Ammon's horn (tissue), 1 donor: ENCODE results near the gene BCAS1.

Source experiments
- DNase-seq: peaks from one replicate; pipeline ENCODE4 v3.0.0-alpha.2; 2016; ENCODE audit warnings: low spot score

The BCAS1 gene

DNA sequence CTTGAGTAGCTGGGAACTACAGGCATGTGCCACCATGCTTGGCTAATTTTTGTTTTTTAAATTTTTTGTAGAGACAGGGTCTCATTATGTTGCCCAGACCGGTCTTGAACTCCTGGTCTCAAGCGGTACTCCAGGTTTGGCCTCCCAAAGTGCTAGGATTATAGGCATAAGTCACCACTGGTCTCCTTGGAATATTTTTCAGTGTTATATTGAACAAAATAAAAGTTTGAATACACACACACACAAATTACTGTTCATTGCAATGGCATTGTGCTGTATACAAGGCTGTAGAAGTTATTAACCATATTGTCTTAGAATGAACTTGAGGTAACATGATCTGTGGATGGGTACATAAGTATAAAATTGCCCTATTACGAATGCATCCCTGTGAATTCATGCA is 166.1 kb downstream of the BCAS1 start:
- DNase-seq: no peak

- DNase-seq: no peak
These were observed 166.8 kb downstream of the BCAS1 start for GRCh38 chr20:53903652-53903987.

DNA sequence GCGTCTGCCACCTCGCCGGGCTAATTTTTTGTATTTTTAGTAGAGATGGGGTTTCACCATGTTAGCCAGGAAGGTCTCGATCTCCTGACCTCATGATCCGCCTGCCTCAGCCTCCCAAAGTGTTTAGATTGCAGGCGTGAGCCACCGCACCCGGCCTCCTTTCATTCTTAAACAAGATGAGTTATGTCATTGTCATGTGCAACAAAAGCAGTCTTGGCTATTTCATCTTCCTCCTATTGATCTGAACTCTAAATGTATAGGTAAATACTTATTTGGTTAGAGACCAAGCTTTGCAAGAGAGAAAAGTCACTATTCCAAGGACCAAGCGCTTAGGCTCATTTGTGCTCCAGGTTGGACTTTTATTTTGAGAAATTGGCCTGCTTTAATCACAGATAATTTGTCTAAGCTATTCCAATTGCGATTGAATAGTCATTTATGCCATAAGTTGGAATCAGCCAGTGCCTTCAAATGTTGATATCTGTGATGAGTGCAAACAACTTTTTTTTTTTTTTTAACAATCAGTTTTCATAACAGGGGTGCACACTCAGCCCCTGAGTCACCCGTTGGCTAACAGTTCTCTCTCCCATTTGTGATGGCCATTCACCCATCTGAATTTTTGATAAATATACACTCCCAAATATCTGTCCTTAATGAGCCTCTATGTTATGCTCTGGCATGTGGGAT is 167.3 kb downstream of the BCAS1 start:
- DNase-seq: no peak

DNA sequence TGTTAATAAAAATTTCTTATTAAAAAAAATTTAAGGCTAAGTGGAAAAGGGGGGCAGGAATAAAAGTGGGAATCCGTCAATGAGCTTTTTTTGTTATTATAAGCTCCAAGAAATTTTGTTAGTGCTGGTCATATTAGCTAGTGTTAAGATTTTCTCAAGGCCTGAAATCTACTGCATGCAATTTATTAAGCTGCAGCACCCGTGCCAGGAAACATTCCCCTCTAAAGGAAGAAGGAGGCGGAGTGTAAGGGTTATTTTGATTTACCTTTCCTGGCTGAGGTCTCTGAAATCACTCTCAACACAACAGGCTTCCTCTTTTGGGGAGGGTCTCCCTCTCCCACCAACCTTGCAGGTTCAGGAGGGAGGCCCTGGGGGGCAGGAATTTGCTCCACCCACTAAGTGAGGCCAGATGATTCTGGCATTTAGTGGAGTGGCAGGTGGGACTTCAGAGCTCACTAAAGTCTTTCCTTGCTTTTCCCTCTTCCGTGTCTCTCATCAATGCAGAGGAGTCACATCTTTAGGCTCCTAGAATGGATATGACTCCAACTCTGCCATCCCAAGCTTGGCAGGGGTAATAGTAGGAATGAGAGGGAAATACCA is 168.8 kb downstream of the BCAS1 start:
- no peak for DNase-seq

GRCh38 chr20:53901064-53901463 is 169.3 kb downstream of the BCAS1 start:
- no peak for DNase-seq

DNA sequence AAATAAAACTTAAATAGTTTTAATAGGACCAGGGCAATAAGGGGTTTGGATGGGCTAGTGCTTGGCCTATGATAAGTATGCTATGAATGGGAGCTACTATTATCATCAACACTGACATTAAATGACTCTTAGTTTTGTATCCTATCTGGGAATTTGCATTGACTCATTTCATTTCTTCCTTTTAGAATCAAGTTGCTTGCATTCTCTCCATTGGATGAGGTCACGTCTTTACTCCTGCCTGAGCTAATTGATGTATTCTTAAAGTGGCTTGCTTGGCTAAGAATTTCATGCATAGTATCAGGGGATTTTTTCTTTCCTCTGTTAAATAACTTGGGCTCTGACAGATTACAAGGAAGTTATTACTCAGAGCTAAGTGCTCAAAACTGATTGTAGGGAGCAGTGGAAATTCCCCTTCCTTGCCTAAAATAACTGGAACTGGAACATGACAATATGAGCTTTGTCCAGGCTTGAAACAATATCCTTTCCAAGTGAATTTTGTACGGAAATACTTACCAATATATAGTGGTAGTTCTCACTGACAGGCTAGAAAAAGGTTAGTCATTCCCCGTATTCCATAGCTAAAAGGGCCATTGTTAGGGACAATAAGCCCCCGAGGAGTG is 169.9 kb downstream of the BCAS1 start:
- DNase-seq: no peak

- no peak for DNase-seq
These were observed 170.8 kb downstream of the BCAS1 start for GRCh38 chr20:53899351-53900167.

- no peak for DNase-seq
These were observed 171.8 kb downstream of the BCAS1 start for GRCh38 chr20:53898556-53898931.

DNA sequence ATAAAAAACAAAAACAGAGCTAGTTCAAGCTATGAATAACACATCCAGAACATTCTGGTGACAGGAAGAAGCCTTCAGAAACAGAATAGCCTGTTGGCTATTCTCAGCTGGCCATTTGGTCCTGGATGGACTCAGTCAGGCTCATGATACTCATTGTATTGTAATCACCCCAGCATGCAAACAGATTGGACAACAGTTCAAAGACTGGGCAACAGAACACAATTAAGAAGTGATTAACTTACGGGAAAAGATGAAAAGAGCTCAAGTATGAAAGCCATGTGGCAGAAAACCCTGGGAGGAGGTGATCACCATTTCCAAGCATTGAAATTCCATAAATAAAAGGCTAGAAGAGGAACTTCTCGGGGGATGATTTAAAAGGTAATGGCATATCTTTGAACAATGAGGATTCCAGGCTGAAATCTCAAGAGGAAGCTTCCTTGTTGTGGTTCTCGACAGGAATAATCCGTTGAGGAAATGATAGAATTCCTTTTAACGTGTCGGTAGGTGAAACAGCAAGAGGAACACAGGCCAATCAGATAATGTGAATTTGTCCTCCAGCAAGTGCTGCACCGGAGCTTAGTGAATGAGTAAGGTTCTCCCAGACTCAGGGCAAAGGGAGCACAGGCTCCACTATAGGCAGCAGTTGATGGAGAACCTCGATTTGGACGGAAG is 172.4 kb downstream of the BCAS1 start:
- DNase-seq: no peak

DNA sequence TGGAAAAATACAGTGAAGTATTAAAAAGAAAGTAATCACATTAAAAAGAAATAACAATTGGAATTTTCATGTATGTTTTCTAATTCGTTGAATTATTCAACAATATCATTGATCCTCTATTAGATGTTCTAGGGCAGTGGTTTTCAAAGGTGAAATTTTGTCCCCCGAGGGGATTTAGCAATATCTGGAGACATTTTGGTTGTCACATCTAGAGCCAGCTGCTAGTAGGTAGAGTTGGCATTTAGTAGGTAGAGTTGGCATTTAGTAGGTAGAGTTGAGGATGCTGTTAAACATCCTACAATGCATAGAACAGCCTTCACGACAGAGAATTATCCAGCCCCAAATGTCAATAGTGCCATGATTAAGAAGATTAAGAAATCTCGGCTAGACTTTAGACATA is 173.7 kb downstream of the BCAS1 start:
- no peak for DNase-seq

DNA sequence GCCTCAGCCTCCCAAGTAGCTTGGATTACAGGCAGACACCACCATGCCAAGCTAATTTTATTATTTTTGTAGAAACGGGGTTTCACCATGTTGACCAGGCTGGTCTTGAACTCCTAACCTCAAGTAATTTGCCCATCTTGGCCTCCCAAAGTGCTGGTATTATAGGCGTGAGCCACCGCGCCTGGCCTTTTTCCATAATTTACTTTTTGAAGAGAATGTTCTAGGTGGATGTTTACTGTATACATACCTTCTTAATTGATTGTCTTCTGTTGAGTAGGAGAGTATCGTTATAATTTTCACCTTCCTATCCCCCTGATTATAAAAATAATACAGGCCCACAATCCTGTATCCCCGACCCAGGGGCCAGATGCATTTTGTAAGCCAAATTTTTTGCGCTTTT is 174.4 kb downstream of the BCAS1 start:
- no peak for DNase-seq

DNA sequence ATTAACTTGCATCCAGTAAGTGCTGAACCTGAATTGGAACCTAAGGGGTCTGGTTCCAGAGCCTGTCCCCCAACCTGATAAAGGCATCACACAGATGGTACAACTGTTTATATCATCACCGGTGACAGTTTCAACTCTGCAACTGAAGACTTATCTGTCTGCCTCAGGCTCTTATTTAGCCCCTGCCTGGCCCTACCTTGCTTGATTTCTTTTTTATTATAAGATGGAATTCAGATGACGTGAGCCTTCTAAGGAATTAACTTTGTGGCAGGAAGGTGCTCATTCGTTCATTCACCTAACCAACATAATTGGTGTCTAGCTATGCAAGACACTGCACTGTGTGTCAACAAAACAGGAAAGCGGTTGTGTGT is 175.0 kb downstream of the BCAS1 start:
- DNase-seq: no peak

DNA sequence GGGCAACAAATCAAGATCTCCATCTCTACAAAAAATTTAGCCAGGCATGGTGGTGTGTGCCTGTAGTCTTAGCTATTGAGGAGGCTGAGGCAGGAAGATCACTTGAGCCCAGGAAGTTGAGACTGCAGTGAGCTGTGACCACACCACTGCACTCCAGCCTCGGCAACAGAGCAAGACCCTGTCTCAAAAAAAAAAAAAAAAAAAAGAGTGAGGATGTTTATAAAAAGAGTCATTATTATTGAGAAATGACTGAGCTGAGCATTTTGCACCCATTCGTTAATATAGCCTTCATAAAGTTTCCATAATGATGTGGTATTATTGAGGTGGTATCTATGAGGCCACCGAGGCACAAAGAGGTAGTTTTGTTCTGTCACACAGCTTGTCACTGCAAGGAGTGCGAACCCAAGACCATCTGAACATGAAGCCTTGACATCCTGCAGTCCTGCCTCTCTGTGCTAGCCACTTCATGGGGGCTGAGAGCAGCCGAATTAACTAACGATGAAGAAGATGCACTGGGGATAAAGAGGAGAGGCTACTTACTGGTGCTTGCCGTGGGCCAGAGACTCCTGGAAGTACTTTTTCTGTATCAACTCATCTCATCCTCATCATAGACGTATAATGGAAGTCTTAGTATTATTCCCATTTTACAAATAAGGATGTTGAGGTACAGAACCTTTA is 175.5 kb downstream of the BCAS1 start:
- DNase-seq: no peak
